CD1c-positive myeloid dendritic cell (primary cell): Measurements from ENCODE around the gene XPO4.
A peak's percentile ranks its signal among the peaks of the same experiment; 100 is the strongest.
"Not testable (repeated sequence)": the region's sequence is repeated elsewhere in the genome, so short reads cannot be mapped to it uniquely, and the experiment has no call there.

Experiments used
- DNase-seq: peaks from one replicate; pipeline ENCODE4 v3.0.0-alpha.2; 2016; ENCODE audit errors: extremely low spot score

XPO4 gene

GRCh38 chr13:20787180-20787579 lies 115.4 kb downstream of the XPO4 start:
- peak; percentile 18 for DNase-seq

DNA sequence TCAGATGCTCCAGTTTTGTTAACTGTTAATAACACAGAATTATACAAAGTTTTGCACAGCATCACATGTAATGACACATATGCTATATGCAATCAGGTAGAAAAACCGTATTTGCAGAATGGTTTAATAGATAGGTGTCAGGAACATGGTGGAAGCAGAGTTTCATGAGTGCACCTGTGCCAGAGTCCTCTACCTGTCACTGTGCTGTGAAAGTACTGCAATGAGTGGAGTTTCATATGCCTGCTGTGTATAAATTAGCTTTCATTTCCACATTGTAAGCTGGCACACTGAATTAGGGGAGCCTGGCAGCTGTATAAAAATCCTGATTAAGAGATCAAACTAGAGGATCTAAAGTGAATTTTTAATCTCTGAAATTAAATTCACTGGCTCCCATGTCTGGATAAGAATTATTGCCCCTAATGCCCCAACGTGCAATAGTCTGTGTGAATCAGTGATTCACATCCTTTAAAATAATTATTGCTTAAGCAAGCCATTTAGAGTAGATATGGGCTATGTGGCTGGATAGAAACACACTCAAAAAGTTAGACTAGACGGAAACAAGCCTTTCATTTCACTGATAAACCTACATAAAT lies 120.3 kb downstream of the XPO4 start:
- DNase-seq: no peak

DNA sequence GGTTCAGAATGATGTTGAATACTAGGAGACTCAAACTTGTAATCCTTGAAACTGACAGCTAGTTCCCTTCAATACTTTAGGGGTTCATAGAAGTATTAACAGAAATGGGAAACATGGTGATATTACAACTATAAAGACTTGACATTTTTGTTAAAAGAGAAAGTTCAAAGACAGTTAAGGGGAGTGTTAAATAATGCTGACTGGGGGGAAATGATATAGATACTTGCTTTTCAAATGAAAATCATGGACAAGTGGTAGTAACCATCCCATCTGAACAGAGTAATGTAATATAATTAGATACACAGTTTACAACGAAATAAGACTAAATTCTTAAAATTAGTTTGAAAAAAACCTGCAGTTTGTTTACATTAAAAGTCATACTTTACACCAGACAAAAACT lies 122.2 kb downstream of the XPO4 start:
- DNase-seq: no peak

GRCh38 chr13:20779405-20779804 lies 123.1 kb downstream of the XPO4 start:
- DNase-seq: no peak

DNA sequence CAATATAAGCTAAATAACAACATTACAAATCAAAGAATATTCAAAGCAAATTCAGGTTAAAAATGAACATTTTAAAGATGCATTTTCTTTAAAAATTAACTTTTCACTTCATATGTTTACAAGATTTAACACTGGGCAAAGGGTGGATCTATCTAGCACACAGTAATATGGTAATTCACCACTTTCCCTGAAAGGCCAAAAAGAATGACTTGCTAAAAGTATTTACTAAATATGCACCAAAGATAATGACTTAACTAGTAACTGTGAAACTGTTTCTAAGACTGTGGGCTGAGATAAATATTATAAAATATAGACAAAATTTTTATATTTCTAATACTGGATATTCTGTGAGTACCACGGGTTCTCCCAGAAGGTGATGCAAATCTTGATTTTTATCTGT lies 124.2 kb downstream of the XPO4 start:
- DNase-seq: no peak

DNA sequence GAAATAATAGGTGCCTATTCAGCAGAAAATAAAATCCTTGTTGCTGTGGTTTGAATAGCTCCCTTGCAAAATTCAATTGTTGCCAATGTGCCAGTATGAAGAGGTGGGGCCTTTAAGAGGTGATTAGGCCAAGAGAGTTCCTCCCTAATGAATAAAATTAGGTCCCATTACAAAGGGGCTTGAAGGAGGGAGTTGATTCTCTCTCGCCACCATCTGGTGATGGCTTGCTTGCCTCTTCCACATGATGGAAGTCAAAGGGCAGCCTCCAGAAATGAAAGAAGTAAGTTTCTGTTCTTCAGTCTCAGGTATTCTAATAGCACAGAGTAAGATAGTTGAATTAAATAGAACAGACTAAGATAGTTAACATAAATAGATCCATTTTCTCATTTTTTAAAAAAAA lies 125.8 kb downstream of the XPO4 start:
- no peak for DNase-seq

GRCh38 chr13:20775961-20776360 lies 126.6 kb downstream of the XPO4 start:
- no peak for DNase-seq

DNA sequence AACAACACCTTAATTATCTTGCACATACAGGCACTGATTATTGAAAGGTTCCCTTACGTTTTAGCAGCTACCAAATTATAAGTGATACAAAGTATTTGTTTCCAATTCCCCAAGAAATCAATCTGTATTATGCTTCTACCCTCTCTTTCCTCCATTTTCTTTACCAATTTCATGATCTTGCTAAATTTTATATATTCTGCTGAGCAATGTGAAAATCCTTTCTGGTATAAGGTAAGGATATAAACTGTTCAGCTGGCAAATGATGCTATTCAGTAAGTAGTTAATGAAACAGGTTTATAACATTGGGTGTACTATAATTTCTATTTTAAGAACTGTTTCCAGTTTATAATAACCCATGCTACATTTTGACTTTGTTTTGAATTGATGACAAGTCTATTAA lies 127.8 kb downstream of the XPO4 start:
- no peak for DNase-seq

DNA sequence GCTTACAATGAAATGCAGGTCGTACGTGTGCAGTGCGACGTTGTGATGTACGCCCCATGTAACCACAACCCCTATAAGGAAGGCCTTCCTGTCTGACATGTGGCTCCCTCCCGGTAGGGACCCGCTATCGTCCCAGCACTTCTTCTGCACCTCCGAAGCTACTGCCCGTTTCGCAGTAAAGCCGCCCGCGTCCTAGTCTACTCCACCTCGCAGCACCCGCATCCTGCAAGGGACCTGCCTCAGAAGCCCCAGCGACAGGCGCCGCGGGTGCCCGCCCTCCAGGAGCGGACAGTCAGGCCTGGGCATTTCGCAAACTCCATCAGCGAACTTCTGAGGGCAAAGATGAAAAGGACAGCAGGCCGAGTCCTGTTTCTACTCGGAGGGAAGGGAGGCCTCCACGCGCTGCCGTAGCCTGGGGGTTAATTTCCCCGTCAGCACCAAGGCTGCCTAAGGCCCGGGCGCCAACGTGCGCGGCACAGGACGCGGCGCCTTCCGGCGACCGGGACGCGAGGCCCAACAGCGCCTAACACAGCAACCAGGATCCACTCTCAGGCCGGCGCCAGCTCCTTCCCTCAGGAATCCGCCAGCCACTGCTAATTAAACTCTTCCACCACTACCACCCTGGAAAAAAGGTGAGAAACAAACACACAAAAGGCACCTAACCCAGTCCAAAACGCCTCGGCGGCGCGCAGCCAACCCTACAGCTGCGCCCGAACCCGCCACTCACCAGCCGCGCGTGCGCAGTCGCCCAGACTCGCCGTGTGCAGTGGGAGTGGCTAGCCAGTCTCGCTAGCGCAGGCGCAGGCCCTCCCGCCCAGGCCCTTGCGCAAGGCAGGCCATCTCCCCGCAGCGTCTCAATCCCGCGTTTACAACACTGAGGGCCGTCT lies 129.1 kb downstream of the XPO4 start, which contains the start of gene EEF1AKMT1:
Gene EEF1AKMT1 (minus strand): TSS at position 768 of the 887 bp plus-strand sequence. CDS start 16,363 bp downstream, outside the sequence.
- peak; percentile 98 for DNase-seq

DNA sequence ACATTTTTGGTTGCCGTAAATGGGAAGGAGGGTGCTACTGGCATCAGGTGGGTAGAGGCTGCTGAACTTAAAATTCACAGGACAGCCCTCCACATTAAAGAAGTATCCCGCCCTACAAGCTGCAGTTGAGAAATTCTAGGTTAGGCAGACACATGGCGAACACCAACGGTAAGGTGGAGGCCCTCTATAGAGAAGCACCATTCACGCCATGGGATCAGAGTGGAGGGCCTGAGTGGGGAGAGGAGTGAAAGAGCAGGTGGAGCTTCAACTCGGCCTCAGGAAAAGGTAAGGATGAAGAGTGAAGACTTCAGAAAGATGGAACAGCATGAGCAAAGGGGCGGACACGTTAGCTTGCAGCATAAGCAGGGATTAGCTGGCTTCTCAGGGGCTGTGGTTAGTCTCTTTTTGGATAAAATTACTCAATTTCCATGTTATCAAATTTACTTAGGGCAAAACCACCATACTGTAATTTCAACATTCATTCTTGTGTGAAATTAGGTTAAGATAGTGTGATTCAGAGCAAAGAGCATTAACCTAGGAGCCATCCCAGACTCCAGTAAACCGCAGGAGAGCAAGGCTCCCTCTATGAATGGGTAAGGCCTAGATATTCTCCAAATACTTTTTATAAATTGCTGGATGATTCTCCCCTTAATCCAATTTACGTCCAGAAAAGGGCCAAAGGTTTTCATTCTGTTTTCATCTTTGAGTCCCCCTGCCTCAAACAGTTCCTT lies 130.0 kb downstream of the XPO4 start:
- no peak for DNase-seq

- no peak for DNase-seq
Measured at GRCh38 chr13:20769834-20770233, 132.7 kb downstream of the XPO4 start.

DNA sequence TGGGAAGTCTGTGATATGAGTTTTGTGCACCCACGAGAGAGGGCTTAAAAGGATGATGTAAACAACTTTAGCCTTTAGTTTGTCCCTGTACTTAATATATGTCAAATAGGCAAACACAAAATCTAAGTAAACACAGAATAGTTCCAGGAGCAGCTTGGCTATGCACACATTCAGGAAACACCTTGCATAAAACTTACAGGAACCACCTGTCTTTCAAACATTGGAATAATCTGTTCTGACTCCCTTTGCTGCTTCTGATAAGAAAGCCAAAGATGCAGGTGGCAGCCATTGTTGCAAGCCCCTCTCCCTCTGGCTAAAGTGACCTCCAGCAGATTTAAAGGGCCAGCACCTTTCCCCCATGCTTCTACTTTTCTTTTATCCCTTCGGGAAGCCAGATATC lies 133.5 kb downstream of the XPO4 start:
- DNase-seq: no peak

GRCh38 chr13:20767309-20767943 lies 135.1 kb downstream of the XPO4 start:
- DNase-seq: no peak

DNA sequence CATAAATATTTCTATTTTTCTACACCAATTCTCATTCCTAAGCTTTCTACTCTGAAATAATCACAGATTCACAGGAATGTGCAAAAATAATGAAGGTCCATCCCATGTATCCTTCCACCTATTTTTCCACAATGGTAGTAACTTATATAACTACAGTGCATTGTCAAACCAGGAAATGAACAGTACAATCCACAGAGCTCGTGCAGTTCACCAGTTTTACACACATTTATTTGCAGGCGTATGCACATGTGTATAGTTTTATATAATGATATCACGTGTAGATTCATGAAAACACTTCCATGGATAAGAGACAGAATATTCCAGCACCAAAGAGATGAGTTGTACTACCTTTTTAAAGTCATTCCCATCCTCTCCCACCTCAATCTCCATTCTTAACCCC lies 141.7 kb downstream of the XPO4 start:
- no peak for DNase-seq

DNA sequence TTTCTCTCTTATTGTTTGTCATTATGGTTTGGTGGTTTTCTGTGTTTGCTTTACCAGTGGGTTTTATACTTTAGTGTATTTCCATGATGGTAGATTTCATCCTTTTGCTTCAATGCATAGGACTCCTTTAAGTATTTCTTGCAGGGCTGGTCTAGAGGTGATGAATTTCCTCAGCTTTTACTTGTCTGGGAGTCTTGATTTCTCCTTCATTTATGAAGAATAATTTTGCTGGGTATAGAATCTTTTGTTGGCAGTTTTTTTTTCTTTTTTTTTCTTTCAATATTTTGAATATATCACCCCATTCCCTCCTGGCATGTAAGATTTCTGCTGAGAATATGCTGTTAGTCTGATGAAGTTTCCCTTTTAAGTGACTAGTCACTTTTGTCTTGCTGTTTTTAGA lies 148.5 kb downstream of the XPO4 start:
- no peak for DNase-seq

GRCh38 chr13:20749377-20749776 lies 153.2 kb downstream of the XPO4 start:
- DNase-seq: no peak

GRCh38 chr13:20743830-20744404 lies 158.6 kb downstream of the XPO4 start:
- not testable (repeated sequence) for DNase-seq

GRCh38 chr13:20740021-20740420 lies 162.5 kb downstream of the XPO4 start:
- DNase-seq: no peak

DNA sequence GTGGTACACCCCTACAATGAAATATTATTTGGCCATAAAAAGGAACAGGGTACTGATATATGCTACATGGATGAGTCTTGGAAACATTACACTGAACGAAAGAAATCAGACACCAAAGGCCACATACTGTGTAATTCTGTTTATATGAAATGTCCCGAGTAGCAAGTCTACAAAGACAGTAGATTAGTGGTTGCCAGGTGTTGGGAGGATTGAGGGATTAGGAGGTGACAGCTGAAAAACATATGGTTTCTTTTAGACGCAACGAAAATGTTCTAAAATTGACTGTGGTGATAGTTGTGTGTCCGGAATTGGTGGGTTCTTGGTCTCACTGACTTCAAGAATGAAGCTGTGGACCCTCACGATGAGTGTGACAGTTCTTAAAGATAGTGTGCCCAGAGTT lies 163.9 kb downstream of the XPO4 start:
- DNase-seq: no peak

GRCh38 chr13:20729633-20730585 lies 172.6 kb downstream of the XPO4 start:
- no peak for DNase-seq
